DMS 273 (cell line): Measurements from ENCODE around the gene LARP6.

Experiments used
- DNase-seq: peaks from one replicate; lab custom pipeline; 2025; ENCODE audit not compliant: unreplicated experiment; lab: John Stamatoyannopoulos, UW

LARP6 gene

DNA sequence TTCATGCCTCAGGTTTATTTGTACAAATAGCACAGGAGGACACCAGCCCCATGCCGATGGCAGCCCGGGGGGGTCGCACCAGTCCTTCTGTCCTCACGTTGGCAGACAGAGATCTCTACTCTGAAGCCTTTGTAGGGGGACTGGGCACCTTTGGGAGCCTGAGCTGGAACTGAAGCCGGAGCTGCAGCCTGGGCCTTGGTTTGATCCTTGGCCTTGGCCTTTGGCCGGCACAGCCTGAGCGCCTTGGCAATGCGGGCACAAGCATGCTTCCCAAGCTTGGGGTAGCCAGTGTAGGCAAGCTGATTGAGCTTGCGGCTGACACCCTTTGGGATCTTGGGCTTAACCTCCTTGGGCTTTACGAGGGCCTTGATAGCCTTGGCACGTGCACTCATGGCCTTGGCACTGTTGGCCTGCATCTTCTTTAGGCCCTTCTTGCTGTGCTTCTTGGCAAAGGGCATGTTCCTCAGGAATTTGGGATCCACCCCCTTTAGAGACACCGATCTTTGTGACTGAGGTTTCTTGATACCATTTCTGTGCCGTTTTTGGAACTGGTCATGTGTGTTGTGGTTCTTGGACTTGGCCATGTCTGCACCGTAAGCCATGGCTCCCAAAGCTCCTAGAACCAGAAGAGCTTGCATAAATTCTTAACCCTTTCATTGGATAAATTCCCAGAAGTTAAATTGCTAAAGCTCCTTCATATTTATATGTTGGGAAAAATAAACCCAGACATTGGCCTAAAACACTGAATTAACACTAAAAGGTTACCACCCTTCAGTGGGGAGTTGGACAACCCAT, 57.2 kb downstream of the LARP6 start:
- no peak for DNase-seq

- DNase-seq = no peak
These were observed 58.7 kb downstream of the LARP6 start for GRCh38 chr15:70795311-70795665.

GRCh38 chr15:70794596-70795310, 59.2 kb downstream of the LARP6 start:
- DNase-seq = no peak

DNA sequence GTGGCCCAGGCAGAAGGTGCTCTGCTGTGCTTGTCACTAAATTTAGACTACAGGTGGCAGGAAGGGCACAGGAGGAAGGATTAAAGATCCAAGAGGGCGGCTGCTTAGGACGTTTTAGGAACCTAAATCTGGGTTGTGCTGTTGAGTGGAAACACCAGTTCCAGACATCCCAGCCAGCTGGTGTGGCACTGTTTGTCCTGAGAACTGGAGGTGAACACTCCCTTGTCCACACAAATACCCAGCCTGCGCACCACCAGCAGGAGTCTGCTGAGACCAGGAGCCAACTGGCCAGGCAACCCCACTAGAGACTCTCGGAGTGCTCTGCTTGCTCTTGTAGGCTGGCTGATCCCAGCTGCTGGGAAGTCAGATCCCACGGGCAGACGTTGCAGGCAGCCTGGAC, 60.3 kb downstream of the LARP6 start:
- no peak for DNase-seq

GRCh38 chr15:70792171-70792573, 61.8 kb downstream of the LARP6 start:
- no peak for DNase-seq

DNA sequence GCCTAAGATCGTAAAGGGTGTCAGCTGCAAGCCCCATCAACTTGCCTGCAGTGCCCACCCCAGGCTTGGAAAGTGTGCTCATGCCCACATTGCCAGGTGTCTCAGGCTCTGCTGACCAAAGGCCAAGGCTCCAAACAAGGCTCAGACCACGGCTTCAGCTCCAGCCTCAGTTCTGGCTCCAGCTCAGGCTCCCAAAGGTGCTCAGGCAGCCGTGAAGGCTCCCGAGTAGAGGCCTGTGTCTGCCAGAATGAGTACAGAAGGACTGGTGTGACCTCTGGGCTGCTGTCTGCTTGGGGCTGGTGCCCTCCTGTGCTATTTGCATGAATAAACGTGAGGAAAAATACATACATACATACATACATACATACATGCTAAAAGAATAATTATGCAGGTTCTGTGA, 62.7 kb downstream of the LARP6 start:
- no peak for DNase-seq

- DNase-seq = no peak
These were observed 64.7 kb downstream of the LARP6 start for GRCh38 chr15:70789213-70789612.

DNA sequence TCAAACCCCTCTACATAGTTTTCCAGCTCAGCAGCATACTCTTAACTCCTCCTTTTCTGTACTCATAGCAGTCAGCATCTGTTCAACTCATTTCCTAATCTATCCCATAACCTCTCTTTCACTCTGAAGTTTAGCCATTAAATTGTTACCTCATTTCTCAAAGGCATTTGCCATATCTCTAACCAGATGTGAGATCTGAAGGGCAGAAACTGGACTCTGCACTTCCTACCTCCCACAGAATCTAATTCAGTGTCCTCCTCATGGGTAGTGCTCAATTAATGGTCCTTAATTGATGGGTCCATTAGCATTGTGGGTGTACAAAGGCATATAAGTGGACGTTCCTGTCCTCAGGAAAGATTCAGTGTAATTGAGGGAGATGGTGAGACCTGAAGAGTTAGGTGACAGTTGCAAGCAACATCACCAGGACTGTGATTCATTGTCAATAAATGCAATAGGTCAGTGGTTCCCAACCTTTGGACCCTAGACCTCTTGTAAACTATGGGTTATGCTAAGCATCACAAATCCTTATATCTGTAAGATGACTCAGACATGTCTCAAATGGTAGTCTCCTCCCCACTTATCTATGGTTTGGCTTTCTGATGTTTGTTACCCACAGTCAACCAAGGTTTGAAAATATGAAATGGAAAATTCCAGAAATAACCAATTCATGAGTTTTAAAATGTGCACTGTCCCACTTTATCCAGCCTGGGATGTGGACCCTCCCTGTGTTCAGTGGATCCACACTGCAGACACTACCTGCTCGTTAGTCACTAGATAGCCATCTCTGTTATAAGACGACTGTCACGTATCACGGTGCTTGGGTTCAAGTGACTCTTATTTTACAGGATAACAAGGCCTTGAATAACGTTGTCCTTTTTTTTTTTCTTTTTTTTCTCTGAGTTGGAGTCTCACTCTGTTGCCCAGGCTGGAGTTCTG, 65.6 kb downstream of the LARP6 start:
- no peak for DNase-seq

GRCh38 chr15:70786996-70787395, 67.0 kb downstream of the LARP6 start:
- DNase-seq = no peak

DNA sequence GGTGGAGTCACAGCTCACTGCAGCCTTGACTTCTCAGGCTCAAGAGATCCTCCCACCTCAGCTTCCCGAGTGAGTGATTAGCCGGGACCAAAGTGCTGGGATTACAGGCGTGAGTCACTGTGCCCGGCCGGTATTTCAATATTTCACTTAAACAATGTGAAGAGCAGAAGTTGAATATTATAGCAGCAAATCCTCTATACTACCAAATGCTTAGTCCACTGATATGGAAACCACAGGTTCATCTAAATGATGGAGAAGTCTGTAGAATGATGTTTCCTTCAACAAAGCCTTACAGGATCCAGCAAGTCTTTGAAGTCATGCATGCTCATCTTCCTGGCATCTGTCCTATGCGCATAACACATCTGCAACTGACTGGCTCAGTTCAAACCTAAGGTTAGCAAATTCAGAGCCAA, 70.3 kb downstream of the LARP6 start:
- no peak for DNase-seq

GRCh38 chr15:70783041-70783440, 70.9 kb downstream of the LARP6 start:
- no peak for DNase-seq

- DNase-seq = no peak
These were observed 72.7 kb downstream of the LARP6 start for GRCh38 chr15:70781236-70781635.
